GM18502 (cell line): ENCODE data around the gene HTR6.

Experiments used
- ATAC-seq: cut with Tn5 transposase; IDR thresholded peaks from one replicate; pipeline ENCODE4 v1.9.1; 2021; ENCODE audit warnings: mild to moderate bottlenecking; ENCODE audit not compliant: unreplicated experiment, poor library complexity

The HTR6 gene

DNA sequence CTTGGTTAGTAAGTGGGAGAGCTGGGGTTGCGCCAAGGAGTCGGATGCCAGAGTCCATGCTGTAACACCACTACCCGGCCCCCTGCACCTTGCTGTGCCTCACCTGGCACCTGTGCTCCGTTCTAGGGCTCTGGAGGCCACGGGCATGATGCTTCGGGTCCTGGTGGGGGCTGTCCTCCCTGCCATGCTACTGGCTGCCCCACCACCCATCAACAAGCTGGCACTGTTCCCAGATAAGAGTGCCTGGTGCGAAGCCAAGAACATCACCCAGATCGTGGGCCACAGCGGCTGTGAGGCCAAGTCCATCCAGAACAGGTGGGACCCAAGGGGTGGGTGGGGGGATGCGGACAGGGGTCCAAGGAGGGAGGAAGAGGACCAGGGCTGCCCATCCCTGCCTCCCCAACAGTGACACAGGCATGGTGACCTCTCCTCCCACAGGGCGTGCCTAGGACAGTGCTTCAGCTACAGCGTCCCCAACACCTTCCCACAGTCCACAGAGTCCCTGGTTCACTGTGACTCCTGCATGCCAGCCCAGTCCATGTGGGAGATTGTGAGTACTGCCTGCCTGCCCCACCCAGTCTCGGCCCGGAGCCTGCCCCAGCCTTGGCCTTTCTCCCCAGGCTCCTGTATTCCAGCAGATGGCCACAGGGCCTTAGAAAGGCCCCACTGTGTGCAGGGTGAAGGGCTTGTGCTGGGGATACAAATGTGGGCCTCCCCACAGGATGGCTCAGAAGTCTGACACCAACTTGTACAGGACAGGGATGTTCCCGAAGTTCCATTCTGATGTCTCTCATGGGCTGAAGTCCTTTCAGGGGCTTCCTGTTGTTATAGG is 9.6 kb upstream of the HTR6 start:
- ATAC-seq, result no peak

- no peak for ATAC-seq
These were observed 9.0 kb upstream of the HTR6 start for GRCh38 chr1:19655718-19656080.

- ATAC-seq, result no peak
These were observed 8.4 kb upstream of the HTR6 start for GRCh38 chr1:19656134-19656779.

GRCh38 chr1:19656780-19657466 is 7.8 kb upstream of the HTR6 start:
- no peak for ATAC-seq

- ATAC-seq, result no peak
These were observed 7.2 kb upstream of the HTR6 start for GRCh38 chr1:19657511-19657910.

GRCh38 chr1:19658186-19658585 is 6.5 kb upstream of the HTR6 start:
- ATAC-seq, result no peak

GRCh38 chr1:19661721-19662228 is 2.9 kb upstream of the HTR6 start:
- no peak for ATAC-seq

DNA sequence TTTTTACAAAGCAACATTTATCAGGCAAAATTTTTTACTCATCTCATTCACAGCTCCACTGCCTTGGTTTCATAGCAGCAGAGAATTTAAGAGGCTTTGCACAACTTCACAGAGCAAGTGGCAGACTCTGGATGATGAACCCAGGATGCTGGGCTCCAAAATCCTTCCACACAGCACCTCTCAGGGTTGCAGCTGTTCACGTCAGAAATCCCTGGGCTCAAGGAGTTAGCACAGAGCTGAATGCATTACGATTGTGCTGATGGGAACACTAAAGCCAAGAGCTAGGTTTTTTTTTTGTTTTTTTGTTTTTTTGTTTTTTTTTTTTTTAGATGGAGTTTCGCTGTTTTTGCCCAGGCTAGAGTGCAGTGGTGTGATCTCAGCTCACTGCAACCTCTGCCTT is 2.4 kb upstream of the HTR6 start:
- no peak for ATAC-seq

DNA sequence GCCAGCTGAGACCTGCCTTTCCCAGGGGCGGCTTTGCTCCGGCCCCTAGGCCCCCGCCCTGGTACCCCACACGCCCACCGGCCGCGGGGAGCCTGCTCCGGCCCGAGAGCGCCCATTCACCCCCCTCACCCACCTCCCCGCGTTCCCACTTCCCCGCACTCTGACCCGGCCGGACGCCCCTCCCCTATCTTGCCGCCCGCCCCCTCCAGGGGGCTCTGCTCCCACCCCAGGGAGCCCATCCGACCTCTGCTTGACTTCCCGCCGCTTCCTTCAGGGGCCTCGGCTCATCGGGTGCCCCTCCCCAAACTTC is 466 bp downstream of the HTR6 start:
- ATAC-seq, result no peak

DNA sequence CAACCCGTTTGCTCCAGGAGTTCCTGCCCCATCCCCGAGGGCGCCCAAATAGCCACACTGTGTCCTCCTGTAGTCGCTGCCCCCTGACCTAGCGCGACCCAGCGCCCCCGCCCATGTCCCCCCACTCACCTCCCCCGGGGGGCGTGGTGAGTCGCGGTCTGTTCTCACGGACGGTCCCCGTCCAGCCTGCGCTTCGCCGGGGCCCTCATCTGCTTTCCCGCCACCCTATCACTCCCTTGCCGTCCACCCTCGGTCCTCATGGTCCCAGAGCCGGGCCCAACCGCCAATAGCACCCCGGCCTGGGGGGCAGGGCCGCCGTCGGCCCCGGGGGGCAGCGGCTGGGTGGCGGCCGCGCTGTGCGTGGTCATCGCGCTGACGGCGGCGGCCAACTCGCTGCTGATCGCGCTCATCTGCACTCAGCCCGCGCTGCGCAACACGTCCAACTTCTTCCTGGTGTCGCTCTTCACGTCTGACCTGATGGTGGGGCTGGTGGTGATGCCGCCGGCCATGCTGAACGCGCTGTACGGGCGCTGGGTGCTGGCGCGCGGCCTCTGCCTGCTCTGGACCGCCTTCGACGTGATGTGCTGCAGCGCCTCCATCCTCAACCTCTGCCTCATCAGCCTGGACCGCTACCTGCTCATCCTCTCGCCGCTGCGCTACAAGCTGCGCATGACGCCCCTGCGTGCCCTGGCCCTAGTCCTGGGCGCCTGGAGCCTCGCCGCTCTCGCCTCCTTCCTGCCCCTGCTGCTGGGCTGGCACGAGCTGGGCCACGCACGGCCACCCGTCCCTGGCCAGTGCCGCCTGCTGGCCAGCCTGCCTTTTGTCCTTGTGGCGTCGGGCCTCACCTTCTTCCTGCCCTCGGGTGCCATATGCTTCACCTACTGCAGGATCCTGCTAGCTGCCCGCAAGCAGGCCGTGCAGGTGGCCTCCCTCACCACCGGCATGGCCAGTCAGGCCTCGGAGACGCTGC is 1.1 kb downstream of the HTR6 start:
- ATAC-seq, result no peak

DNA sequence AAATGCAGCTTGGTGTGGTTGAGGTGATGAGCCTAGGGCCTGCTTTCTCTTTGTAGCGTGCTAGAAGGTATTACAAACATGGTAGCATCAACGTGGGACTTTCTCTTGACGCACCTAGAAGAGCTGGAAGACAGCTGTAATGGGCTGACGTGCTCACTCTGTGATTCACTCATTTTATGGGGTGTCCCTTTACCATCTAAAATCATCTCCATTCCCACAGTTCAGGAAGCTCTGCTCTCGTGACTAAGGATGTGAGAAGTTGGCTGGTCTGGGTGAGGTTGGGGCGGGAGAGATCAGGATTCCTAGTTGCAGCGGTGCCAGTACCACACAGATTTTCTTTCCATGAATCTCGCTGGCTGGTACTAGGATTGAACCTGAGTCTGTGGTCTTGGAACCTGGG is 4.2 kb downstream of the HTR6 start:
- ATAC-seq, result no peak

DNA sequence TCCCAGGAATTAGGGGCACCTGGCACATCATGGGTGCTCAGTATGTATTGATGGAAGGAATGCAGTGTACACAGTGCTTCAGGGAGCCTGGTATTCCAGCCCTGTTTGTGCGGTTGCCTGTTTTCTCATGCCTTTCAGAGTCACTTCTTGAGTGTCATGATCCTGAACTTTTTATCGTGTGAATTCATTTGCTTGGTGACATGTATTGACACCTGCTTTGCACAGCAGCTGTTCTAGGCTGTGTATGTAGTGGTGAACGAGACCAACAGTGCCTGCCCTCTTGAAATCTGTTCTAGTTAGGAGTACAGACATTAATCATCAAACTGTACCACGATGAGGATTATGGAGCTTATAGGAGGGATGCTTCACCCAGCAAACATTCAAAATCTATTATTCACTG is 6.1 kb downstream of the HTR6 start:
- no peak for ATAC-seq

DNA sequence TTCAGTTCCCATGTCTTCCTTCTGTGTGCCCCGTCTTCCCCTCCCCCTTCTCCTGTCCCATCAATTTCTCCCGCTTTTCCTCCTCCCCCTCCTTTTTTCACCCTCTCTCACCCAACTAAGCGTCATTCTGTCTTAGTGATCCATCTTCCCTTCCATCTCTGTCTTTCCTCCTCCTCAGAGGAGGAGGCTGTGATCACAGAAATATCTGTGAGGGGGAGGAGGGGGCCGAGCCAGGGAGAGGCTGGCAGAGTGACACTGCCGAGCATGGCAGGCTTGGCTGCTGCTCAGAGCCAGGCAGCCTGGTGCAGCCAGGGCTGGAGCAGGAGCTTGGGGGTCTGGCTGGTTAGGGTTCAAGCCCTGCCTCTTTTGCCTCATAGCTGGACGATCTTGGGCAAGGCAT is 7.6 kb downstream of the HTR6 start:
- no peak for ATAC-seq

DNA sequence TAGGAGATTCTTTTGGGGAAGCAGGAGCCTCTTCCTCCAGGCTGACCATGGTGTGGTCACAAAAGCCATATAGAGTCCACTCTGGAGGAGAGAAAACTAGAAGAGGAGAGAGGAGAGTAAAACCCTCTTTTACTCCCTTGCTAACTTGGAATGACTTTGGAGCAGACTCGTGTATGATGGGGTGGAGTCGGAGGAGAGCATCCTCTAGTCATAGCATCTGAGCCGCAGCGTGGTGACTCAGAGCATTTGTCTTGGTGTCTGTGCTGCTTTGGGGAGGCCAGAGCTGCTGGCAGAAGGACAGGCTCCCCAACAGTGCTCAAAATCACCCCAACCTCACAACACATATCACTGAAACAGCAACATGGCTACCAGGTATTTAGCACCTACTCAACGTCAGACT is 11.1 kb downstream of the HTR6 start:
- no peak for ATAC-seq

GRCh38 chr1:19676438-19676922 is 11.8 kb downstream of the HTR6 start:
- ATAC-seq, result no peak

GRCh38 chr1:19678493-19678892 is 13.8 kb downstream of the HTR6 start:
- ATAC-seq, result no peak

GRCh38 chr1:19678931-19679453 is 14.3 kb downstream of the HTR6 start:
- ATAC-seq, result no peak

GRCh38 chr1:19679691-19680090 is 15.0 kb downstream of the HTR6 start:
- no peak for ATAC-seq

DNA sequence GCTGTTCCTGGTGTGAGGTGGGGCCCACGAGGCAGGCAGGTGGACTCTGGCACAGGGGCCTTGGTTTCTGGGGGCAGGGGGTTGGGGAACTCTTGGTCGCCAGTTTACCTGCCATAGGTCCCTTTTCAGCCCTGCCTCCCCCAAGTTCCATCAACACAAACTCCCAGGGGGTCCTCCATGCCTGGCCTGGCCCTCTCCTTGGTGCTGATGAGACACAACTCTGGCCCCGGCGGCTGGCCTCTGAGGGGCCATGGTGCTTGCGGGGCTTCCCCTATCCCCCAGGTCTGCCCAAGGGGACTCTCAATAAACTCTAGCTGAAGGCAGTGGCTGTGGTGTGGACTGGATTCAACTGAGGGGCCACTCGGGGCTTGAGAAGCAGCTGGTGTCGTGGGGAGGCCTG is 16.0 kb downstream of the HTR6 start:
- ATAC-seq, result no peak

GRCh38 chr1:19682257-19682656 is 17.6 kb downstream of the HTR6 start:
- no peak for ATAC-seq
